ENCODE measurements around the gene STAT2. TPM values are rescaled to one million over a fixed set of nuclear protein-coding genes. Genes with fewer than 3 reads are reported as not detected.

The STAT2 gene
- total and polyA plus RNA-seq, 2 of the 13 experiments (the other 11 are each of a cell fraction or from before 2014, with no cell fraction given) = 43.5 to 84.6 TPM

DNA sequence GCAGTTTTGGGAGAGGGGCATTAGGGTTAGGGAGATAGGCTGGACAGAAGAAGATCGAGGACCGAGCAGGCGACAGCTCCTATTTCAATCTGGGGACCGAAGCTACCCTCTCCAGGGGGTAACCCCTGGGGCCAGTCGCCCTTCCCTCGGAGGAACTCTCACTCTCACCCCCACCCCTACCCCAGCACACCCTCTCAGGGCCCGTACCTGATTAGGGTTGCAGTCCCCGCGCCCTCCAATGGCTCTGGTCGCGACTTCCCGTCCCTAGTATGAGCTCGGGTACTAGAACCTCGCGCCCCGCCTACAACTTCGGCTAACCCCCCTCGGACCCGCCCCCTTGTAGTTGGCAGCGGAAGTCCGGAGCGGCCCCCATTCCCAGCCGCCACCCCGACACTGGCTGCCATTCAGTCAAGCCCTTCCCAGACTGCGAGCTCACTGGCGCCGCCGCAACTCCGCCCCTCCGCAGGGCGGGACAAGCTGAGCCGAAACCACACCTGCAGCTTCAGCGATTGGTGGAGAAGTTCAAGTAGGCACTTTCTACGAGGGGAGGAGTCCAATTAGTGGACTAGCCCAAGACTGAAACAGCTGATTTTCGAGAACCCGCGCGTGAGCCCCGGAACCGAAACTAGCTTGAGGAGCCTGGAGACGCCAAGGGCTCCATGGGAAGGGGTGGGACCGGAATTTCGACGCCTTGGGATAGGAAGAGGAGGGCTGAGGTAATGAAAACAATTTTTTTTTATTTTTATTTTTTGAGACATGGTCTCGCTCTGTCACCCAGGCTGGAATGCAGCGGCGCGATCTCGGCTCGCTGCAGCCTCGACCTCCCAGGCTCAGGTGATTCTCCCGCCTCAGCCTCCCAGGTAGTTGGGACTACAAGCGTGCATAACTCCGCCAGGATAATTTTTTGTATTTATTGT is at the start of gene STAT2 (continued):
- TF ChIP-seq, protein P1, sequence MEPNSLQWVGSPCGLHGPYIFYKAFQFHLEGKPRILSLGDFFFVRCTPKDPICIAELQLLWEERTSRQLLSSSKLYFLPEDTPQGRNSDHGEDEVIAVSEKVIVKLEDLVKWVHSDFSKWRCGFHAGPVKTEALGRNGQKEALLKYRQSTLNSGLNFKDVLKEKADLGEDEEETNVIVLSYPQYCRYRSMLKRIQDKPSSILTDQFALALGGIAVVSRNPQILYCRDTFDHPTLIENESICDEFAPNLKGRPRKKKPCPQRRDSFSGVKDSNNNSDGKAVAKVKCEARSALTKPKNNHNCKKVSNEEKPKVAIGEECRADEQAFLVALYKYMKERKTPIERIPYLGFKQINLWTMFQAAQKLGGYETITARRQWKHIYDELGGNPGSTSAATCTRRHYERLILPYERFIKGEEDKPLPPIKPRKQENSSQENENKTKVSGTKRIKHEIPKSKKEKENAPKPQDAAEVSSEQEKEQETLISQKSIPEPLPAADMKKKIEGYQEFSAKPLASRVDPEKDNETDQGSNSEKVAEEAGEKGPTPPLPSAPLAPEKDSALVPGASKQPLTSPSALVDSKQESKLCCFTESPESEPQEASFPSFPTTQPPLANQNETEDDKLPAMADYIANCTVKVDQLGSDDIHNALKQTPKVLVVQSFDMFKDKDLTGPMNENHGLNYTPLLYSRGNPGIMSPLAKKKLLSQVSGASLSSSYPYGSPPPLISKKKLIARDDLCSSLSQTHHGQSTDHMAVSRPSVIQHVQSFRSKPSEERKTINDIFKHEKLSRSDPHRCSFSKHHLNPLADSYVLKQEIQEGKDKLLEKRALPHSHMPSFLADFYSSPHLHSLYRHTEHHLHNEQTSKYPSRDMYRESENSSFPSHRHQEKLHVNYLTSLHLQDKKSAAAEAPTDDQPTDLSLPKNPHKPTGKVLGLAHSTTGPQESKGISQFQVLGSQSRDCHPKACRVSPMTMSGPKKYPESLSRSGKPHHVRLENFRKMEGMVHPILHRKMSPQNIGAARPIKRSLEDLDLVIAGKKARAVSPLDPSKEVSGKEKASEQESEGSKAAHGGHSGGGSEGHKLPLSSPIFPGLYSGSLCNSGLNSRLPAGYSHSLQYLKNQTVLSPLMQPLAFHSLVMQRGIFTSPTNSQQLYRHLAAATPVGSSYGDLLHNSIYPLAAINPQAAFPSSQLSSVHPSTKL (CRISPR knock-in tag; IDR thresholded peaks at IDR 0.05) = peak; percentile 45; the same call in 1 of the 2 replicates
- TF ChIP-seq, protein P2, sequence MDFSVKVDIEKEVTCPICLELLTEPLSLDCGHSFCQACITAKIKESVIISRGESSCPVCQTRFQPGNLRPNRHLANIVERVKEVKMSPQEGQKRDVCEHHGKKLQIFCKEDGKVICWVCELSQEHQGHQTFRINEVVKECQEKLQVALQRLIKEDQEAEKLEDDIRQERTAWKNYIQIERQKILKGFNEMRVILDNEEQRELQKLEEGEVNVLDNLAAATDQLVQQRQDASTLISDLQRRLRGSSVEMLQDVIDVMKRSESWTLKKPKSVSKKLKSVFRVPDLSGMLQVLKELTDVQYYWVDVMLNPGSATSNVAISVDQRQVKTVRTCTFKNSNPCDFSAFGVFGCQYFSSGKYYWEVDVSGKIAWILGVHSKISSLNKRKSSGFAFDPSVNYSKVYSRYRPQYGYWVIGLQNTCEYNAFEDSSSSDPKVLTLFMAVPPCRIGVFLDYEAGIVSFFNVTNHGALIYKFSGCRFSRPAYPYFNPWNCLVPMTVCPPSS (IDR thresholded peaks at IDR 0.05) = no peak
- TF ChIP-seq CCDC6 (CRISPR knock-in tag; IDR thresholded peaks at IDR 0.05) (no peak; the same call in 1 of the 2 replicates), JDP2 (CRISPR knock-in tag; IDR thresholded peaks at IDR 0.05; ENCODE audit: borderline replicate concordance) (no peak), ZBTB20 (CRISPR knock-in tag; IDR thresholded peaks at IDR 0.05; ENCODE audit: borderline replicate concordance, low read depth) (no peak; the same call in 1 of the 2 replicates), ZNF256 (CRISPR knock-in tag; conservative IDR thresholded peaks at IDR 0.05) (no peak), ZNF720 (CRISPR knock-in tag; IDR thresholded peaks at IDR 0.05) (no peak), TBP (CRISPR knock-in tag; IDR thresholded peaks at IDR 0.05) (no peak), MEIS1 (CRISPR knock-in tag; IDR thresholded peaks at IDR 0.05; ENCODE audit: borderline replicate concordance) (peak; percentile 28; the same call in 1 of the 2 replicates), ZNF33A (CRISPR knock-in tag; IDR thresholded peaks at IDR 0.05; ENCODE audit: borderline replicate concordance) (no peak), HOXA3 (CRISPR knock-in tag; IDR thresholded peaks at IDR 0.05) (peak; percentile 75), HOXD1 (CRISPR knock-in tag; IDR thresholded peaks at IDR 0.05) (no peak), CREM (IDR thresholded peaks at IDR 0.05) (peak; percentile 79), CREM (CRISPR knock-in tag; IDR thresholded peaks at IDR 0.05) (no peak), NR2F1 (CRISPR knock-in tag; IDR thresholded peaks at IDR 0.05) (peak in 1 of 2 experiments; percentile 64; a peak in 2 of 4 replicates), ZNF12 (CRISPR knock-in tag; IDR thresholded peaks at IDR 0.05) (no peak)
- TF ChIP-seq, protein P3, sequence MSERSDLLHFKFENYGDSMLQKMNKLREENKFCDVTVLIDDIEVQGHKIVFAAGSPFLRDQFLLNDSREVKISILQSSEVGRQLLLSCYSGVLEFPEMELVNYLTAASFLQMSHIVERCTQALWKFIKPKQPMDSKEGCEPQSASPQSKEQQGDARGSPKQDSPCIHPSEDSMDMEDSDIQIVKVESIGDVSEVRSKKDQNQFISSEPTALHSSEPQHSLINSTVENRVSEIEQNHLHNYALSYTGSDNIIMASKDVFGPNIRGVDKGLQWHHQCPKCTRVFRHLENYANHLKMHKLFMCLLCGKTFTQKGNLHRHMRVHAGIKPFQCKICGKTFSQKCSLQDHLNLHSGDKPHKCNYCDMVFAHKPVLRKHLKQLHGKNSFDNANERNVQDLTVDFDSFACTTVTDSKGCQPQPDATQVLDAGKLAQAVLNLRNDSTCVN (CRISPR knock-in tag; IDR thresholded peaks at IDR 0.05; ENCODE audit: borderline replicate concordance) = peak; percentile 71; the same call in 1 of the 2 replicates
- TF ChIP-seq, protein P4, sequence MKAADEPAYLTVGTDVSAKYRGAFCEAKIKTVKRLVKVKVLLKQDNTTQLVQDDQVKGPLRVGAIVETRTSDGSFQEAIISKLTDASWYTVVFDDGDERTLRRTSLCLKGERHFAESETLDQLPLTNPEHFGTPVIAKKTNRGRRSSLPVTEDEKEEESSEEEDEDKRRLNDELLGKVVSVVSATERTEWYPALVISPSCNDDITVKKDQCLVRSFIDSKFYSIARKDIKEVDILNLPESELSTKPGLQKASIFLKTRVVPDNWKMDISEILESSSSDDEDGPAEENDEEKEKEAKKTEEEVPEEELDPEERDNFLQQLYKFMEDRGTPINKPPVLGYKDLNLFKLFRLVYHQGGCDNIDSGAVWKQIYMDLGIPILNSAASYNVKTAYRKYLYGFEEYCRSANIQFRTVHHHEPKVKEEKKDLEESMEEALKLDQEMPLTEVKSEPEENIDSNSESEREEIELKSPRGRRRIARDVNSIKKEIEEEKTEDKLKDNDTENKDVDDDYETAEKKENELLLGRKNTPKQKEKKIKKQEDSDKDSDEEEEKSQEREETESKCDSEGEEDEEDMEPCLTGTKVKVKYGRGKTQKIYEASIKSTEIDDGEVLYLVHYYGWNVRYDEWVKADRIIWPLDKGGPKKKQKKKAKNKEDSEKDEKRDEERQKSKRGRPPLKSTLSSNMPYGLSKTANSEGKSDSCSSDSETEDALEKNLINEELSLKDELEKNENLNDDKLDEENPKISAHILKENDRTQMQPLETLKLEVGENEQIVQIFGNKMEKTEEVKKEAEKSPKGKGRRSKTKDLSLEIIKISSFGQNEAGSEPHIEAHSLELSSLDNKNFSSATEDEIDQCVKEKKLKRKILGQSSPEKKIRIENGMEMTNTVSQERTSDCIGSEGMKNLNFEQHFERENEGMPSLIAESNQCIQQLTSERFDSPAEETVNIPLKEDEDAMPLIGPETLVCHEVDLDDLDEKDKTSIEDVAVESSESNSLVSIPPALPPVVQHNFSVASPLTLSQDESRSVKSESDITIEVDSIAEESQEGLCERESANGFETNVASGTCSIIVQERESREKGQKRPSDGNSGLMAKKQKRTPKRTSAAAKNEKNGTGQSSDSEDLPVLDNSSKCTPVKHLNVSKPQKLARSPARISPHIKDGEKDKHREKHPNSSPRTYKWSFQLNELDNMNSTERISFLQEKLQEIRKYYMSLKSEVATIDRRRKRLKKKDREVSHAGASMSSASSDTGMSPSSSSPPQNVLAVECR (CRISPR knock-in tag; IDR thresholded peaks at IDR 0.05; ENCODE audit: borderline replicate concordance) = peak; percentile 83; the same call in 1 of the 2 replicates
